HepG2 (cell line): ENCODE data around the gene WDR11. TPM values are rescaled to one million over a fixed set of nuclear protein-coding genes. Genes with fewer than 3 reads are reported as not detected.

Source experiments
- CENPBD1 ChIP-seq: sonication (generic); formaldehyde crosslinking; IDR thresholded peaks from 2 replicates; pipeline ENCODE4 v1.8.0; 2022; ENCODE audit warnings: missing genetic modification reagents, low read depth, mild to moderate bottlenecking, borderline replicate concordance
- LBX2 ChIP-seq: sonication (generic); formaldehyde crosslinking; IDR thresholded peaks from 2 replicates; pipeline ENCODE4 v1.5.0; 2020; ENCODE audit warnings: missing genetic modification reagents, mild to moderate bottlenecking, borderline replicate concordance
- SOX5 ChIP-seq: IDR thresholded peaks from 2 replicates; pipeline ENCODE4 v1.6.1; 2016; ENCODE audit warnings: borderline replicate concordance
- STAG1 ChIP-seq: sonication (generic); formaldehyde crosslinking; IDR thresholded peaks from 2 replicates; pipeline ENCODE4 v1.4.0; 2020; ENCODE audit warnings: missing genetic modification reagents
- TEAD3 ChIP-seq: optimal IDR thresholded peaks from 2 replicates; pipeline ENCODE3; 2016; ENCODE audit warnings: borderline replicate concordance
- U2AF1 ChIP-seq: fragments of 200-400 bp; formaldehyde crosslinking; optimal IDR thresholded peaks from 2 replicates; pipeline ENCODE3; 2017; ENCODE audit warnings: mild to moderate bottlenecking, low read depth, low read length
- UBTF ChIP-seq: sonication (generic); formaldehyde crosslinking; IDR thresholded peaks from 2 replicates; pipeline ENCODE4 v1.4.0; 2020; ENCODE audit warnings: mild to moderate bottlenecking, missing genetic modification reagents
- YY1 ChIP-seq: IDR thresholded peaks from 2 replicates; pipeline ENCODE4 v1.6.1; 2011; ENCODE audit warnings: low read length, low read depth, moderate library complexity, mild to moderate bottlenecking; ENCODE audit not compliant: insufficient read depth, insufficient replicate concordance
- ZBTB10 ChIP-seq: sonication (generic); formaldehyde crosslinking; IDR thresholded peaks from 2 replicates; pipeline ENCODE4 v1.4.0; 2020; ENCODE audit warnings: missing genetic modification reagents, borderline replicate concordance
- ZBTB44 ChIP-seq: sonication (generic); formaldehyde crosslinking; IDR thresholded peaks from 2 replicates; pipeline ENCODE4 v1.4.0; 2020; ENCODE audit warnings: missing genetic modification reagents
- ZFP36L1 ChIP-seq: sonication (generic); formaldehyde crosslinking; IDR thresholded peaks from 2 replicates; pipeline ENCODE4 v1.8.0; 2022; ENCODE audit warnings: mild to moderate bottlenecking, missing genetic modification reagents, moderate library complexity
- ZFP91 ChIP-seq: sonication (generic); formaldehyde crosslinking; IDR thresholded peaks from 2 replicates; pipeline ENCODE4 v1.9.0; 2022; ENCODE audit warnings: missing genetic modification reagents, mild to moderate bottlenecking, borderline replicate concordance
- ZNF574 ChIP-seq: sonication (generic); formaldehyde crosslinking; IDR thresholded peaks from 2 replicates; pipeline ENCODE4 v1.4.0; 2020; ENCODE audit warnings: missing genetic modification reagents
- ZNF619 ChIP-seq: sonication (generic); formaldehyde crosslinking; IDR thresholded peaks from 2 replicates; pipeline ENCODE4 v1.4.0; 2020; ENCODE audit warnings: mild to moderate bottlenecking, missing genetic modification reagents
- ZNF713 ChIP-seq: sonication (generic); formaldehyde crosslinking; IDR thresholded peaks from 2 replicates; pipeline ENCODE4 v1.4.0; 2020; ENCODE audit warnings: mild to moderate bottlenecking, missing genetic modification reagents
- polyA plus RNA-seq, 8 experiments: library from polyadenylated mRNA; depleted of rRNA in 3 of 8; stranded (reverse) in 7 of 8; unstranded in 1 of 8; fragments of >200 nt; fragmentation: Illumina TruSeq in 4 of 8; extraction: Trizol in 4 of 8; gene quantifications; 2 replicates each; pipeline versions ENCODE4 v1.2.1 to v1.2.3, GENCODE V29; 2011 to 2016; ENCODE audit warnings: low read depth in 4 of 8, missing spikeins in 1 of 8, mixed read lengths in 1 of 8; ENCODE audit not compliant: insufficient read depth in 1 of 8
- total RNA-seq, 5 experiments: library from RNA; depleted of rRNA; stranded (reverse); fragments of >200 nt; fragmentation: Illumina TruSeq; extraction: Trizol; gene quantifications; 2 replicates each; pipeline ENCODE4 v1.2.3, GENCODE V29; 2016; ENCODE audit warnings: low read depth in 1 of 5

WDR11 gene
- total and polyA plus RNA-seq, 2 of the 13 experiments (the other 11 are each of a cell fraction or from before 2014, with no cell fraction given) = 38.0 to 45.2 TPM

- TF ChIP-seq ZBTB44 (CRISPR knock-in tag) (no peak), U2AF1 (no peak), ZNF713 (CRISPR knock-in tag) (no peak), LBX2 (CRISPR knock-in tag) (no peak), YY1 (peak; percentile 38), ZFP36L1 (CRISPR knock-in tag) (no peak), SOX5 (no peak), STAG1 (CRISPR knock-in tag) (peak; percentile 99), CENPBD1 (CRISPR knock-in tag) (no peak), TEAD3 (CRISPR knock-in tag) (peak; percentile 16), ZFP91 (CRISPR knock-in tag) (peak; percentile 36; the same call in 1 of the 2 replicates), UBTF (CRISPR knock-in tag) (peak; percentile 41; the same call in 1 of the 2 replicates), ZBTB10 (CRISPR knock-in tag) (no peak), ZNF574 (CRISPR knock-in tag) (peak; percentile 28; the same call in 1 of the 2 replicates), ZNF619 (peak; percentile 67; the same call in 1 of the 2 replicates)
These were observed 97.9 kb downstream of the WDR11 start (continued) for GRCh38 chr10:120948889-120949608.
